GM19438 (cell line): Measurements from ENCODE around the gene OPN4.

Source experiments
- ATAC-seq: cut with Tn5 transposase; IDR thresholded peaks from one replicate; pipeline ENCODE4 v1.9.1; 2021; ENCODE audit warnings: low read depth; ENCODE audit not compliant: unreplicated experiment

Gene OPN4

DNA sequence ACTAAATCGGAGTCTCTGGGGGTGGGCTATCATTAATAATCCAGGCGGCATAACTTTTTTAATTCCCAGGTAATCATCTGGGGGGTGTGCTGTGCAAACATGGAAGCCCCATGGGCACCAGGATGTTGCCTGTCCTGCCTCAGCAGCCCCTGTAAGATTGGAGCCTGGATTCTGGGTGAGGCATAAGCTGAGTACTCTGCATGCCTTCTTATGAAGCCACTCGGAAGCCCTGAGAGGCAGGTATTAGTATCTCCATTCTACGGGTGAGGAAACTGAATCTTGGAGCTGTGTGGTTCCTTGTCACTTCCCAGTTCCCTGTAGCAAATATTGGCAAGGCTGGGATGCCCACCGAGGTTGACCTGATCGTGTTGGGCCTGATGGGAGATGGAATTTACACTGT lies 7.4 kb upstream of the OPN4 start:
- ATAC-seq, result no peak

DNA sequence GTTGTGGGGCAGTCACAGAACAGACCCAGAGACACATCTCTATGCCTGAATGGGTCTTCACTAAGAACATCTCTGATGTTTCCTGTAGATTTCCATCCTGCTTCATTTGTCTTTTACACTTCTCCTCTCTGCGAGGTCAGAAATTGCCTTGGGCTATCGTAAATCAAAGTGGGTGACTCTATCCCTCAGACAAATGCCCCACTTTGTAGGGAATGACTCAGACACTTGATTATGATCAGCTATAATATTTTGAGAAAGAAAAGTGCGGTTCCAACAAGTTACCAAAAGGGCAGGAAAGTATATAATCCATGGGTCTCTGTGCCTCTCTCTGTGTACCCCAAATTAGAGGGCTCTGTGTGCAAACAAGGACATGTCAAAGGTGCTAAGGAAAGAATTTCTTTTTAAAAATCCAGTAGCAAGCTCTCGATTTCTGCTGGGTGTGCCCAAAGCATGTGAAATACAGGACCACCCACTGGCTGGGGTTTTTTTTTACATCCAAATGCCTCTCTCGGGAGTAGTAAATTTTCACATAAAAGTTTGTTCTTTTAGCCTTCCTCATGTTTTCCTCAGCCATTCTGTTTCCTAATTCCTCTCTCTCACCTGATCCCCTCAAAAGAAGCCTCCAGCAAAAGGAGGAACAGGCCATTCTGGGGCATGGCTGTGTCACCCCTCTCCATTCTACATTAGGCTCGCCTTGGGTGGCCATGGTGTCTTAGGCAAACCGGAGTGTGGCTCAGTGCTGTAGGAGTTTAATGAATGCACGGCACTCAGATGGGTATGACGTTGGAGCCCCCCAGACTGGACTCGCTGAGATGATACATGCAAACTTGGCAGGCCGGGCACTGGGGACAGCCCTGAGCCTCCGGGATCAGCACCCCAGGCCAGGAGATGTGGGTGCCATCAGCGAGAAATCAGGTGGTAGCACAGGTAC lies 6.3 kb upstream of the OPN4 start:
- no peak for ATAC-seq

DNA sequence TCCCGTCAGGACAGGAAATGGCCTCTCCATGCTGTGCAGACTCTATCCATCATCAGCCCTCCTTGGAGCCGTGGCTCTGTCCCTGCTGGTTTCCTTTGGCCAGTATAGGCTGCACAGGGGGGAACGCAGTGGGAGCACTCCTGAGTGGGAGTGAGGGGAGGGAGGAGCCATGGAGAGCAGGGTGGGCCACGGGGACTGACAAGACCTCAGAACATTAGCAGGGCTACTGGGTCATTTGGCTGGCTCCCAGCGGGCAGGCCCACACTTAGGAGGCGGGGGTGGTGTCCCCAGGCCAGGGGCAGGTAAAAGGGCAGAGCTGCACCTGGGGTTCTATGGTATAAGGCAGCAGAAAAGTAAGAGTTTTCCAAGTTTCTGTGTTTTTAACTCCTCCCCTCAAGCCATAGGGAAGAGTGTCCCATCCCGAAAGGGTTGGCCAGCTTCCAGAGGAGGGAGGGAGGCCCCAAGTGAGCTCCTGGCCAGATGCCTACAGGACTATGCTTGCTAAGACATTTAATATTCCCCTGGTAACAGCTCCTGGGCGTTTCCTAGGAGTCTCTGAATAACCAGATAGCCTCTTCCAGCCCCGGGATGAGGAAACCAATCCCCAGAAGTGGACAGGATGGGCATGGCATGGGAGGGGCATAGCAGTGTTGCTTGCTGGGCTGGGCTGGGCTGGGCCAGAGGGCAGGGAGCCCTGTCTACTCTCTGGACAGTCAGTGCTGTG lies 5.5 kb upstream of the OPN4 start:
- no peak for ATAC-seq

DNA sequence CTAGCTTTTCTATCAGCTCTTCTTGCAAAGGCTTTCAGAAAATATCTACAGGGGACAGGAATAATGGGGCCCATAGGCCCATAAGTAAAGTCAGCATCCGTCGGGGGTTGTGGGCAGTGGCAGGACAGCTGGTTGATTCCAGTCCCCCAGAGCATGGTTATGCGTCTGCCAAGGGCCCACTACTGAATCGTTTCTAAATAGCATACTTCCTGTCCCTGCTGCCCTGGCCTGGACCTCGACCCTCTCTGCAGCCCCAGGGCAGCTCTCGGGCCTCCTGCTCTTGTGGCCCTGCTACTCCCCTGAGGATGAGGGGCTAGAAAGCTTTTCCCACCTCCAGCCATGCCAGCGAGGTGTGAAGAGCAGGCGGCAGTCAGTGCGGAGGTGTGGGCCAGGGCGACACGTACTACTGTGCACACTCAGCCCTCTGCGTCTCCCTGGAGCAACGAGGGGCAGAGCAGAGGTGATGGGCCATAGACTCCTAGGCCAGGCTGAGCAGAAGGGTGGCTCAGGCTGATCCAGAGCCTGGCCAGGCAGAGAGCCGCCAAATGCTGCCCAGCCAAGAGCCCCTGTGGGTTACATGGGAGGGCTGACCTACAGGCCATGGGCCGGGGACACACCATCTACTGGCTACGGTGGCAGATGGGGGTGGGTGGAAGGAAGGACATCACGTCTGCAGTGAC lies 4.7 kb upstream of the OPN4 start:
- ATAC-seq, result no peak

DNA sequence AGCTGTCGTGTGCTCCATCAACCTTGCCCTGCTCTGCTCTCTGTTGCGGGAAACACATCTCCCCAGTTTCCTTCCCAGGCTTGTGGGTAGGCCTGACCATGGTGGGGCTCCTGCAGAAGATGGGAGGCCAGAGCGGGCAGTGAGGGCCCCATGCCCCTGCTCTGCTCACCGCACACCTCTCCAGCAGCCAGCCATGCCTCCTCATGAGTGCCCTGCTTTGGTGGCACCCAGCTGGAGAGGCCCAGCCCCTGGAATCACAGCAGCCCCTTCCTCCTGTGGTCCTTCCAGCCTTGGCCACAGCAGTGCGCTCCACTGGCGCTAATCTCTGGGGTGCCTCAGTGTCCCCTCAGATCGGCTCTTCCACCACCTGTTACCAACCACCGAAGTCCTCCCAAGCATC lies 4.2 kb upstream of the OPN4 start:
- ATAC-seq, result no peak

DNA sequence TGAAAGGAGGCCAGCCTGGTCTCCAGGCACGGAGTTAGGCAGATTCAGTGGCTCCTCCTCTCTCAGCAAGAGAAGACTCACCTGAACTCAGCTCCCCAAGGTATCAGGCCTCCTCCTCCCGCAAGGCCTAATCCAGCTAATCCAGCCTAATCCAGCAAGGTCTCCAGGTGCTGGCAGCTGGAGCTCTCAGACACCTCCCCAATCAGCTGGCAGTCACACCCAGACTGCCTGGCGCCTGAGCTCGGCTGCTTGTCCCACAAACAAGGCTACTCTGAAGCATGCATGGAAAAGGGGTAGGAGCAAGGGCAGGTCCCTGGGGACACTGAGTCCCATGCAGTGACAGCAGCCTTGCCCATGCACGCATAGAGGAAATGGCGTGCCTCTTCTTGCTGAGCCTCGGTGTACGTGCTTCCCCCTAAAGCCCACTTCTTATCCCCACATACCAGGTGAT lies 3.3 kb upstream of the OPN4 start:
- ATAC-seq, result no peak

DNA sequence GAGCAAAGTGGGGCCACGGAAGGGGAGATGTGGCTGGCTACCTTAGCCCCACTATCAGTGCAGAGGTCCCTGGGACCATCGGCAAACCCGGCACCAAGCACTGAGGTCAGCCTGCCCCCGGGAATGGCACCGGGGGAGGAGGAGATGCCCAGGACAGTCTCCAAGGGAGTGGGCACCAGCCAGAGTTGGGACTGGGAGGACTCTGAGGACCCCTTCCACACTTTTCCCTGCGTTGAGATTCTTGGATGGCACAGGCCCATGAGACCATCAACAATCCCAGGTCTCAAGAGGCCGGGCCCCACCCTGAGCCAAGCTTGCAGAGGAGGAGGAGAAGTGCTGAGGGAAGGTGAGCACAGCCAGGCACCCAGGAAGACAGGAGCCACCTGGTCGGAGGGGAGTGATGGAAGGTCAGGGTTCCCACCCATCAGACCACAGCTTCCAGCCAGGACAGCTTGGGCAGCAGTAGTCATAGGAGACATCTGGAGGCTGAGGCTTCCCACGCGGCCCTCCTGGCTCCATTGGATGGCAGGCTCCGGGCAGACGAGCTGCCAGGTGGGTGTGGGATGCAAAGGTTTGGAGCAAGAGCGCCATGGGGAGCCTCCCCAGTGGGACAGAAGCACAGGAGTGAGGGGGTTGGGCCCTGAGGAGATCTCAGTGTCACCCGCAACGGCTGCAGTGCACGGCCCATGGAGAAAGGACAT lies 2.6 kb upstream of the OPN4 start:
- ATAC-seq, result no peak

DNA sequence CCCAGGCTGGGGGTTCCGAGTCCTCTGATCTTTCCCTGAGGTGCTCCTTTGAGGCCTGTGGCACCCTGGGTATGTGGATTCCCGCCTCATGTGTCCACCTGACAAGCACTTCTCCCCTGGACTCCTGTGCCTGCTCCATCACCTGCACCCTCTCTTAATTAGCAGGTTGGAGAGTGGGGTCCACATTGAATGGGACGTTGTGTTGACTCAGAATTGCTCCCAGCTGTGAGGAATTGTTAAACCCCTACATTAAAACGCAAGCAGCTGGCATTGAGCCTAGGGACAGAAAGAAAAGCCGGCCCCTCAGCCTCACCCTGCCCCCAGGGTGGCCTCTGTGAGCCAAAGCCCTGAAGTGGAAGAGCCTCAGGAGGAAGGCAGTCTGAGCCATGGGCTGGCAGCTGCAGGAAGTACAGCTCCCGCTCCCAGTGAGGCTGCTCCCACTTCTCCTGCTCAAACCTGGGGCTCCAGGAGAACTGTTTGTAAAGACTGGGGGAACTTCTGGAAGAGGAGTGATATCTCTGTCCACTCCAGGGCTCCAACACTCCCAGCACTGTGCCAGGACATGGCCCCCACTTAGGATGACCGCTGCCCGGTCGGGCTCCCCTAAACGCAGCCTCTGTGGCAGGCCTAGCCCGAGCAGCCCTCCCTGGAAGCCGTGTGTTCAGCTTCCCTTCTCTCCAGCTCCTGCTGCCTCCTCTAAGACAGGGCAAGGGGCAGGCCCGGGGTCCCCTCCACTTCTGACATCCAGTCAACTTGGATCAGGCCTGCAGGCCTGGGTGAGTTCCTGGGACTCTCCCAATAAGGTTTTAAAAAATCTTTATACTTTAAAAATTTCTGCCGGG lies 1.8 kb upstream of the OPN4 start:
- no peak for ATAC-seq

DNA sequence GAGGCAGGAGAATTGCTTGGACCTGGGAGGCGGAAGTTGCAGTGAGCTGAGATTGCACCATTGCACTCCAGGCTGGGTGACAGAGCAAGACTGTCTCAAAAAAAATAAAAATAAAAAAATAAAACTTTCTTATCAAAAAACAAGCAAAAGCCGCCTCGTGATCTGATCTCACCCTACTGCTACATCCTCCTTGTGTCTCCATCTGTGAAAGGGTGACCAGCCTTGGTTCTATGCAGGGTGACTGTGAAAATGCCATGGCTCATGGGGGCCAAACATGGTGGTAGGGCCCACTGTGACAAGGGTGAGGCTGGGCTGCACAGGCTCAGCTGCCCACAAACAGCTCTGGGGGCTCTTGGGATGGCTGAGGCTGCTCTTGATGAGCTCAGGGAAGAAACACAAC lies 968 bp upstream of the OPN4 start:
- ATAC-seq, result no peak

DNA sequence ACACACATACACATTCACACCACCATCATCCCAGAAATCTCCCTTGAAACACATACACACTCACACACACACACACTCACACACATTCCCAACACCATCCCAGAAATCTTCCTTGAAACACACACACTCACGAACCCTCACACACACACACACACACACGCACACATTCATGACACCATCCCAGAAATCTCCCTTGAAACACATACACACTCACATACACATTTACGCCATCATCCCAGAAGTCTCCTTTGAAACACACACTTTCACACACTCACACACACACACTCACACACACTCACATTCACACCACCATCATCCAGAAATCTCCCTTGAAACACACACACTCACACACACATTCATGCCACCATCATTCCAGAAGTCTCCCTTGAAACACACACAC lies 360 bp upstream of the OPN4 start:
- ATAC-seq, result no peak

DNA sequence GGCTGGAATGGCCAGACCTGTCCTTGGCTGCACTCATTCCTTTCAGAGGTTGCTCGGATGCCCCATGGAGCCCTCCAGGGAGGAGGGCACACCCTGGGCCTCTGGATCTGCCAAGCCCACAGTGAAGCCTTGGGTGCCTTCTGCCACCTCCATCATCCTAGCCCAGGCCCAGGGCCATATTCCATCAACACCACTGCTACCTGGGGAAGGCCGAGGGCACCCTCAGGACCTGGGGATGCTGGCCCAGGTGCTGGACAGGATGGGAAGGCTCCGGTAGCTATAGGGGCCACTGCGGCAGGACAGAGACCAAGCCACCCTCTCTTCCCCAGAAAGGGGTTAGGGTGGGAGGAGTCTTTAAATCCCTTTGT lies 810 bp downstream of the OPN4 start:
- ATAC-seq, result no peak

DNA sequence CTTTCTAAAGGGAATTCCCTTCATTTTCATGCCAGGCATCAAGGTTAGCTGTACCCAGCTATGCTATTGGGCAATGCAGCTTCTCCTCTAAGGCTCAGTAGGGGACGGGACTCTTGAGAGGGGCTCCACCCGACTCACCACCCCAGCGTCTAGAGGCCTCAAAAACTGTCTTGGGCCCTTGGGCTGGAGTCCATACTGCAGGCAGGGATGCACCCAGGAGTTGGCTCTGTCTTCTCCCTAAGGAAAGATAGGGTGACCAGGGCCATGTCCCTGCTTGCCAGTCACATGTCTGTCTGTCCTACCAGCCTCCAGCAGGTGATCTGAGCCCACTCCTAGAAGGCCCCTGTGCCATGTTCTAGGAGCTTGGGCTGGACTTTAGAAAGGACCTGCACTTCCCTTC lies 1.2 kb downstream of the OPN4 start:
- ATAC-seq, result no peak

DNA sequence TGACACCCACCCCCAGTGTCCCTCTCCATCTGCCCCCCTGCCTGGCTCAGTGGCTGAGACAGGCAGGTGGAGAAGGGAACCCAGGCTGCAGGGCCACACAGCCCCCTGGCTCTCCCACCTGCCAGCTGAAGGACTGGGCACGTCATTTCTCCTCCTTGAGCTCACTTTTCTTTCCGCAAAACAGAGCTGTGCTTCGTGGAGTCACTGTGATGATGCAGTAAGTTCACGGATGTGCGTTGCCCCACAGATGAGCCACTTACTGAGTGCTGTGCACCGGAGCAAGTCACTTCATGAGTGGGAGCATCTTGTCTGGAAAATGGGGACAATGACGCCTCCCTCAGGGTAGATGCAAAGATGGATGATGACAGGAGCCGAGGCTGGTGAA lies 2.7 kb downstream of the OPN4 start:
- no peak for ATAC-seq

DNA sequence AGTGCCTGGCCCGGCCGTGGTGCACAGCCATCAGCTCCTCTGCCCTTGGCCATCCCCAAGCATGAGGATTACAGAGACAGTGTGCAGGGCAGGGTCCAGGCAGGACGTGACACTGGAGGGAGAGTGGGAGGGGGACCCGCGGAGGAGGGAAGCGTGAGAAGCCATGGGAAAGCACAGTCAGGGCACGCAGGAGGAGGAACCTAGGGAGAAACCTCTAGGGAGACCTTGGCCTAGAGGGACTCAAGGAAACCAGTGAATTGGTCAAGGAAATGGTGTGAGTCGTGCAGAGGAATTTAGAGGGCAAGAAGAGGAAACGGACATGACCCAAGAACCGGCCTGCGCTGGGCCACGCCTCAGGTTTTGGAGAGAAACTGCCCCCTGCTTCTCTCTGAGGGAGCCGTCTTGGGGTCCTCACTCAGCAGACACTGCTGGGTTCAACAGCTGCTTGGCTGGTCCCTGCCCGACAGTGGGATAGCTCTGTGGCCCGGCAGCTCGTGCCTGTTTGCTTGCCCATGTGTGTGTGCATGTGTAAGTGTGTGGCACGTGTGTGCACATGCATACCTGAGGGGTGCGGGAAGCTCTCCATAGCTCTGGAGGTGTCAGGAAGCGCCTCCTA lies 3.2 kb downstream of the OPN4 start:
- ATAC-seq, result no peak

DNA sequence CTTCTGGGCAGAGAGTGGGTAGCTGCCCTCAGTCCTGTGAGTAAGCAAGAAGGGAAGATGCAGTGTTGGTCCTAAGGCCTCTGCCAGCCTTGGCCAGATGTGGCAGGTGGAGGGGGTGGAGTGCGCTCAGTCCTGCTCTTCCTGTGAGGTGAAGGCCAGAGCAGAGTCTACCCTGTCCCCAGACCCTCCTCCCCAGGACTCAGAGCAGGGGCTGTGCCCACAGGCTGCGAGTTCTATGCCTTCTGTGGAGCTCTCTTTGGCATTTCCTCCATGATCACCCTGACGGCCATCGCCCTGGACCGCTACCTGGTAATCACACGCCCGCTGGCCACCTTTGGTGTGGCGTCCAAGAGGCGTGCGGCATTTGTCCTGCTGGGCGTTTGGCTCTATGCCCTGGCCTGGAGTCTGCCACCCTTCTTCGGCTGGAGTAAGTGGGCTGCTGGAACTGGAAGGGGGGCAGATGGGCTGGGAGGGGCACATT lies 4.0 kb downstream of the OPN4 start:
- no peak for ATAC-seq

DNA sequence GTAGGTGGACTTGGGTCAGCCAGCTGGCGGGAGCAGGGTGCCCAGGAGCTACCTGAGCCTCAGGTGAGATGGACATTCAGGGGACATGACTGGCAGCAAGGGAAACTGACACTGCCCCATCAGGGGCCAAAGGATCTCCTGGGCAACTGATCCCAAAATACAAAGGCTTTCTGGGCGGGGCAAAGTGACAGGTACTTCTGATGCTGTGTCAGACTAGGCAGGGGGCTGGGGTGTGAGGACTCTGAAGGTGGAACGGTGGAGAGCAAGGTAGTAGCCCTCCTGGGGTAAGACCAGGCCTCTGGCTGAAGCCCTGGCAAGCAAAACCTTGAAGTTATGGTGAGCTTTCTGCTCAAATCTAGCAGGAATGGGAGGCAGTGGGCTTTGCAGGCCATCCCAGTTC lies 4.4 kb downstream of the OPN4 start:
- ATAC-seq, result no peak

DNA sequence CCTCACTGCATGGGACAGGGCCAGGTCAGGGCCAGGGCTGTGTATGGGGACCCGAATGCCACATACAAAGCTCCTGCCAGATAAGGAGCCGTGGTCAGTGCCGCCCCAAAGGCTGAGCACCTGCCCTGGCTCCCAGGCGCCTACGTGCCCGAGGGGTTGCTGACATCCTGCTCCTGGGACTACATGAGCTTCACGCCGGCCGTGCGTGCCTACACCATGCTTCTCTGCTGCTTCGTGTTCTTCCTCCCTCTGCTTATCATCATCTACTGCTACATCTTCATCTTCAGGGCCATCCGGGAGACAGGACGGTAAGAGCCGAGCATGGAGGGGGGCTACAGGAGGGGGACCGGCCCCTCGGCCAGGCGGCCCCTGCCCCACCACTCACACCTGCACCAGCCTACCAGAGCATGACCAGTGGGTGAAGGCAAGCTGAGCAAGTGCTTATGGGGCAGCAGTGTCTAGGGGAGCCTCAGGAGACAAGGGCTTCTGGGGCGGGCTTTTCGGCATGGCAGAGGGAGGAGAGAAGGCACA lies 4.9 kb downstream of the OPN4 start:
- ATAC-seq, result no peak

DNA sequence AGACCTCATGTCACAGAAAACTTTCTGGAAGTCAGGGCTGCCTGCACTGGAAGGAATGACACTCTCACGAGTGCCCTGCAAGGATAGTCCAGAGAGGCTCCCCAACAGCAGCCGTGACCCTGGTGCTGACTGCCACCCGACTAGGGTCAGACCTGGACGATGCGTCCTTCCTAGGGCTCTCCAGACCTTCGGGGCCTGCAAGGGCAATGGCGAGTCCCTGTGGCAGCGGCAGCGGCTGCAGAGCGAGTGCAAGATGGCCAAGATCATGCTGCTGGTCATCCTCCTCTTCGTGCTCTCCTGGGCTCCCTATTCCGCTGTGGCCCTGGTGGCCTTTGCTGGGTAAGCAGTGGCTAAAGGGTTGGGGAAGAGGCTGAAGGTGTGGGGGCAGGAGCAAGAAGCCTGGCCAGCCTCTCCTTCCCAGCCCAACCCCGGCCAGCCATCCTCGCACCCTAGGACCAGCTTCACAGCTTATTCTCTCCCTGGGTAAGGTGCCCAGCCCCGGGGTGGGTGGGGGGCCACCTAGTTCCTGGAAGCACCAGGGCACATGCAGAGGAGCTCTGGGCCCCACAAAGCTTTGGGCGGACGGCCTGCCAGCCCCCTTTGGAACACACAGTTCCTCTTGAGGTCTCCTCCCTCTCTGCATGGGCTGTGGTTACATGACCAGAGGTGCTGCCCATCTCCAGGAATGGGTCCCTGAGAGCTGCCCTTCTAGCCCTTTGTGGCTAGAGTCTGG lies 5.5 kb downstream of the OPN4 start:
- ATAC-seq, result no peak
